Caco-2 (cell line): ENCODE measurements around the gene FBXW4. TPM values are rescaled to one million over a fixed set of nuclear protein-coding genes. Genes with fewer than 3 reads are reported as not detected.

Experiments
- BruUV-seq: library from RNA; stranded (reverse); fragments of 400-500 nt; replicated peaks from 2 replicates; lab custom pipeline; 2021; lab: Mats Ljungman, UMichigan
- CTCF ChIA-PET: fragments of 300-600 bp; sonication (Branson Sonifier 250); formaldehyde crosslinking; loops from one replicate; lab custom pipeline; 2022; ENCODE audit warnings: antibody characterized with exemption; lab: Charles Lee
- POLR2A ChIA-PET: fragments of 300-600 bp; sonication (Branson Sonifier 250); formaldehyde crosslinking; loops from one replicate; lab custom pipeline; 2022; ENCODE audit warnings: antibody characterized with exemption; lab: Charles Lee
- DNase-seq, 2 experiments: peaks; one replicate each; pipeline versions ENCODE4 v3.0.0 to v3.0.0-alpha.2; 2020 to 2022
- H3K27me3 ChIP-seq: replicated peaks from 2 replicates; pipeline ENCODE4 v1.6.0; 2011; ENCODE audit warnings: low read length; ENCODE audit not compliant: control insufficient read depth, insufficient read depth
- H3K36me3 ChIP-seq: 2 replicates; pipeline ENCODE4 v1.5.1; 2011; ENCODE audit warnings: low read length; ENCODE audit not compliant: control insufficient read depth, insufficient read depth
- H3K4me1 ChIP-seq: fragments of 250-450 bp; sonication (Bioruptor Pico); 2 replicates; pipeline ENCODE4 v1.5.1; 2020; ENCODE audit warnings: mild to moderate bottlenecking
- H3K4me3 ChIP-seq: 2 replicates; pipeline ENCODE4 v1.5.1; 2011; ENCODE audit warnings: low read depth, mild to moderate bottlenecking, control low read depth, low read length
- H3K9me3 ChIP-seq: fragments of 250-450 bp; sonication (Bioruptor Pico); 2 replicates; pipeline ENCODE4 v1.5.1; 2020; ENCODE audit warnings: mild to moderate bottlenecking, moderate library complexity
- H3K27ac Mint-ChIP-seq: one replicate; pipeline ENCODE4 v1.8.0; 2022; ENCODE audit warnings: mixed read lengths; ENCODE audit not compliant: unreplicated experiment
- H3K27me3 Mint-ChIP-seq: one replicate; pipeline ENCODE4 v1.8.0; 2022; ENCODE audit warnings: mixed read lengths; ENCODE audit not compliant: insufficient read depth, unreplicated experiment
- H3K36me3 Mint-ChIP-seq: one replicate; pipeline ENCODE4 v1.8.0; 2022; ENCODE audit warnings: mild to moderate bottlenecking, mixed read lengths; ENCODE audit not compliant: insufficient read depth, unreplicated experiment
- H3K4me1 Mint-ChIP-seq: one replicate; pipeline ENCODE4 v1.8.0; 2022; ENCODE audit warnings: low read depth, mixed read lengths; ENCODE audit not compliant: unreplicated experiment
- H3K4me3 Mint-ChIP-seq: one replicate; pipeline ENCODE4 v1.8.0; 2022; ENCODE audit warnings: mild to moderate bottlenecking, moderate library complexity, mixed read lengths; ENCODE audit not compliant: unreplicated experiment
- H3K9me3 Mint-ChIP-seq: one replicate; pipeline ENCODE4 v1.8.0; 2022; ENCODE audit warnings: mixed read lengths; ENCODE audit not compliant: unreplicated experiment
- CTCF ChIP-seq, 2 experiments: fragments of 200-600 bp in 1 of 2; IDR thresholded peaks; 1 replicate in 1 of 2; 2 replicates in 1 of 2; pipeline versions ENCODE4 v1.5.1 to v1.8.0; 2011 to 2022; ENCODE audit warnings: antibody characterized with exemption in 1 of 2, control low read depth in 1 of 2, inconsistent platforms in 1 of 2, low read depth in 1 of 2, low read length in 1 of 2, mild to moderate bottlenecking in 1 of 2, moderate library complexity in 1 of 2; ENCODE audit not compliant: insufficient read depth in 1 of 2, severe bottlenecking in 1 of 2, unreplicated experiment in 1 of 2
- intact Hi-C: fragments of 100-400 bp; cut with micrococcal nuclease; formaldehyde crosslinking; loops from one replicate; pipeline ENCODE4 v1.10.0; 2022; ENCODE audit not compliant: unreplicated experiment
- total RNA-seq: library from RNA; stranded (reverse); gene quantifications from 2 replicates; pipeline ENCODE4 v1.2.3, GENCODE V29; 2022

Gene FBXW4
- total RNA-seq, 1 experiment from 2014 or later = 44.0 TPM

- Mint-ChIP-seq H3K9me3 (no peaks in the 10 kb centered on the region), H3K27me3 (peaks cover 7% of the 10 kb centered on the region), H3K27ac (no peak overlapping the region), H3K4me1 (no peaks in the 10 kb centered on the region), H3K36me3 (peaks cover 13% of the 10 kb centered on the region), H3K4me3 (no peak overlapping the region)
- ChIA-PET CTCF (no interaction called here), POLR2A (no interaction called here)
- Histone ChIP-seq H3K9me3 (no peaks in the 10 kb centered on the region), H3K4me3 (no peak overlapping the region), H3K27me3 (no peaks in the 10 kb centered on the region), H3K36me3 (no peaks in the 10 kb centered on the region), H3K4me1 (peaks cover under 1% of the 10 kb centered on the region; the same call in 1 of the 2 replicates)
- BruUV-seq = no TSS peak
- no peak for TF ChIP-seq CTCF (IDR thresholded peaks at IDR 0.05; ENCODE audit: insufficient read depth in 1 of 2, low read depth in 1 of 2, low read length in 1 of 2, severe bottlenecking in 1 of 2, unreplicated experiment in 1 of 2)
- DNase-seq = no peak
- intact Hi-C loops = no loop called here
These were observed 129.5 kb downstream of the FBXW4 start for GRCh38 chr10:101565370-101565900.

- DNase-seq = no peak
These were observed 130.4 kb downstream of the FBXW4 start for GRCh38 chr10:101564490-101564991.

GRCh38 chr10:101563497-101564040 is 131.4 kb downstream of the FBXW4 start:
- H3K4me1 Mint-ChIP-seq = no peaks in the 10 kb centered on the region
- CTCF ChIA-PET = interaction anchor here (1.0 kb wide), 1 partner anchor 275 kb away, joined by 4 read pairs; no protein-coding TSS in a partner anchor
- Histone ChIP-seq H3K4me1 (no peaks in the 10 kb centered on the region), H3K27me3 (no peaks in the 10 kb centered on the region), H3K9me3 (no peaks in the 10 kb centered on the region), H3K4me3 (no peak overlapping the region), H3K36me3 (no peaks in the 10 kb centered on the region)
- peaks cover 4% of the 10 kb centered on the region for H3K27me3 Mint-ChIP-seq
- intact Hi-C loops = no loop called here
- no peak overlapping the region for H3K27ac Mint-ChIP-seq
- DNase-seq = no peak
- BruUV-seq = no TSS peak
- H3K4me3 Mint-ChIP-seq = no peak overlapping the region
- H3K36me3 Mint-ChIP-seq = peaks cover 16% of the 10 kb centered on the region
- H3K9me3 Mint-ChIP-seq = no peaks in the 10 kb centered on the region
- POLR2A ChIA-PET = no interaction called here
- no peak for TF ChIP-seq CTCF (IDR thresholded peaks at IDR 0.05; ENCODE audit: insufficient read depth in 1 of 2, low read depth in 1 of 2, low read length in 1 of 2, severe bottlenecking in 1 of 2, unreplicated experiment in 1 of 2)

More at GRCh38 chr10:101564490-101564991, 130.4 kb downstream of the FBXW4 start:
- Mint-ChIP-seq H3K27me3 (peaks cover 5% of the 10 kb centered on the region), H3K9me3 (no peaks in the 10 kb centered on the region), H3K27ac (no peak overlapping the region), H3K36me3 (peaks cover 13% of the 10 kb centered on the region), H3K4me3 (no peak overlapping the region), H3K4me1 (no peaks in the 10 kb centered on the region)
- no TSS peak for BruUV-seq
- Histone ChIP-seq H3K9me3 (no peaks in the 10 kb centered on the region), H3K36me3 (no peaks in the 10 kb centered on the region), H3K4me1 (no peaks in the 10 kb centered on the region), H3K27me3 (no peaks in the 10 kb centered on the region), H3K4me3 (no peak overlapping the region)
- TF ChIP-seq CTCF (IDR thresholded peaks at IDR 0.05; ENCODE audit: insufficient read depth in 1 of 2, low read depth in 1 of 2, low read length in 1 of 2, severe bottlenecking in 1 of 2, unreplicated experiment in 1 of 2) = no peak
- intact Hi-C loops = no loop called here
- ChIA-PET POLR2A (interaction anchor here (0.5 kb wide), 1 partner anchor 97 kb away, joined by 7 read pairs; no protein-coding TSS in a partner anchor), CTCF (no interaction called here)
